Measurements from ENCODE around the gene EIF4EBP3.
A peak's percentile ranks its signal among the peaks of the same experiment; 100 is the strongest.

Gene EIF4EBP3

GRCh38 chr5:140567136-140567818, 19.8 kb downstream of the EIF4EBP3 start:
- Histone ChIP-seq H3K4me1 (ENCODE audit: control insufficient read depth, insufficient read depth, low read length) (peaks cover 13% of the 10 kb centered on the region), H3K36me3 (ENCODE audit: control insufficient read depth, insufficient read depth, low read length) (peaks cover 28% of the 10 kb centered on the region), H3K4me3 (ENCODE audit: low read depth, low read length) (no peak overlapping the region), H3K9ac (ENCODE audit: low read length) (no peak overlapping the region), H3K9me3 (ENCODE audit: control insufficient read depth, insufficient read depth, low read depth, low read length) (no peaks in the 10 kb centered on the region), H3K27ac (ENCODE audit: low read depth, low read length) (no peak overlapping the region), H3K27me3 (ENCODE audit: control insufficient read depth, insufficient read depth, low read length) (no peaks in the 10 kb centered on the region)

DNA sequence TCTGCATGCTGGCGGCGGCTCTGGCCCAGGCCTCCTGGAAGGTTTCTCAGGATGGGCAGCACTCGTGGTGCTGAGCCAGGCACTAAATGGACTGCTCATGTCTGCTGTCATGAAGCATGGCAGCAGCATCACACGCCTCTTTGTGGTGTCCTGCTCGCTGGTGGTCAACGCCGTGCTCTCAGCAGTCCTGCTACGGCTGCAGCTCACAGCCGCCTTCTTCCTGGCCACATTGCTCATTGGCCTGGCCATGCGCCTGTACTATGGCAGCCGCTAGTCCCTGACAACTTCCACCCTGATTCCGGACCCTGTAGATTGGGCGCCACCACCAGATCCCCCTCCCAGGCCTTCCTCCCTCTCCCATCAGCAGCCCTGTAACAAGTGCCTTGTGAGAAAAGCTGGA, 20.4 kb downstream of the EIF4EBP3 start:
- no peak overlapping the region for H3K9ac ChIP-seq (ENCODE audit: low read length)
- H3K4me3 ChIP-seq (ENCODE audit: low read depth, low read length), result no peak overlapping the region
- H3K4me1 ChIP-seq (ENCODE audit: control insufficient read depth, insufficient read depth, low read length), result peaks cover 13% of the 10 kb centered on the region
- no peaks in the 10 kb centered on the region for H3K27me3 ChIP-seq (ENCODE audit: control insufficient read depth, insufficient read depth, low read length)
- H3K9me3 ChIP-seq (ENCODE audit: control insufficient read depth, insufficient read depth, low read depth, low read length), result no peaks in the 10 kb centered on the region
- H3K36me3 ChIP-seq (ENCODE audit: control insufficient read depth, insufficient read depth, low read length), result peaks cover 28% of the 10 kb centered on the region
- H3K27ac ChIP-seq (ENCODE audit: low read depth, low read length), result no peak overlapping the region

- H3K27me3 ChIP-seq (ENCODE audit: control insufficient read depth, insufficient read depth, low read length), result no peaks in the 10 kb centered on the region
- H3K27ac ChIP-seq (ENCODE audit: low read depth, low read length), result no peak overlapping the region
- H3K4me3 ChIP-seq (ENCODE audit: low read depth, low read length), result no peak overlapping the region
- H3K9ac ChIP-seq (ENCODE audit: low read length), result no peak overlapping the region
- peaks cover 28% of the 10 kb centered on the region for H3K36me3 ChIP-seq (ENCODE audit: control insufficient read depth, insufficient read depth, low read length)
- peaks cover 9% of the 10 kb centered on the region for H3K4me1 ChIP-seq (ENCODE audit: control insufficient read depth, insufficient read depth, low read length)
- H3K9me3 ChIP-seq (ENCODE audit: control insufficient read depth, insufficient read depth, low read depth, low read length), result no peaks in the 10 kb centered on the region
Measured at GRCh38 chr5:140568443-140569063, 21.1 kb downstream of the EIF4EBP3 start.

- Histone ChIP-seq H3K9me3 (ENCODE audit: control insufficient read depth, insufficient read depth, low read depth, low read length) (no peaks in the 10 kb centered on the region), H3K36me3 (ENCODE audit: control insufficient read depth, insufficient read depth, low read length) (peaks cover 28% of the 10 kb centered on the region), H3K9ac (ENCODE audit: low read length) (no peak overlapping the region), H3K4me3 (ENCODE audit: low read depth, low read length) (no peak overlapping the region), H3K27ac (ENCODE audit: low read depth, low read length) (no peak overlapping the region), H3K4me1 (ENCODE audit: control insufficient read depth, insufficient read depth, low read length) (peaks cover 5% of the 10 kb centered on the region; the same call in 1 of the 2 replicates), H3K27me3 (ENCODE audit: control insufficient read depth, insufficient read depth, low read length) (no peaks in the 10 kb centered on the region)
Measured at GRCh38 chr5:140569197-140569596, 21.7 kb downstream of the EIF4EBP3 start.

DNA sequence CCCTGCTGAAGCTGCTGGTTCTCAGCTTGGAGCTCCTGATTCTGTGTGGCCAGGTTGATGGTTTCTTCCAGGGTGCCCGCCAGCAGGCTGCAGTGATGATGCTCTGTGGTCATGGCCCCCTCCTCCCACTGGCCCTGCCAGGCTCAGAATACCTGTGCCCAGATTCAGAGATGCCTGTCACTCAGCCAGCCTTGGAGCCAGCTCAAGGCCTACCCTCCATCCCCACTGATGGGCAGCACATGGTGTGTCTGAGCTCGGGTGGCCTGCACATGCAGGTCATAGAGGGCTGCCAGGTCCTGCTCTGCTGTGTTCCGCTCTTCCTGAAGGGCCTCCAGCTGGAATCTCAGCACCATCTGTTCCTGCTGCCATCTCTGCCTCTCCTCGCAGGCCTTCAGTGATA, 22.6 kb downstream of the EIF4EBP3 start:
- Histone ChIP-seq H3K36me3 (ENCODE audit: control insufficient read depth, insufficient read depth, low read length) (peaks cover 28% of the 10 kb centered on the region), H3K4me1 (ENCODE audit: control insufficient read depth, insufficient read depth, low read length) (peaks cover 5% of the 10 kb centered on the region; the same call in 1 of the 2 replicates), H3K27me3 (ENCODE audit: control insufficient read depth, insufficient read depth, low read length) (no peaks in the 10 kb centered on the region), H3K9ac (ENCODE audit: low read length) (no peak overlapping the region), H3K9me3 (ENCODE audit: control insufficient read depth, insufficient read depth, low read depth, low read length) (no peaks in the 10 kb centered on the region), H3K27ac (ENCODE audit: low read depth, low read length) (no peak overlapping the region), H3K4me3 (ENCODE audit: low read depth, low read length) (no peak overlapping the region)

DNA sequence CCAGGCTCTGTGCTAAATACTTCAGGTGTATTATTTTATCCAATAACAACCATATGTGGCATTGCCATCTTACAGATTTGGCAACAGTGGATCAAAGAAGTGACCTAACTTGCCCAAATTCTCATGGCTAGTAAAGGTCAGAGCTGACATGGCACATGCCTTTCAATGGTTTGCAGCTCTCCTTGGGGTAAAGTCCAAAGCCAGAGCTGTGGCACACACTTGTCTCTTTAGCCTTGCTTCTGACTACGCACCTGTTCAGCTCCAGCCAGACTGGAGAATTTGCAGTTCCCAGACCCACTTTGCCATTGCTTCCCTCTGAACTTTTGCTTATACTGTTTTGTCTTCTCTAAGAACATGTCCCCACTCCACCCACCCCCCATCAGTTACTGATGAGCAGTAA, 23.0 kb downstream of the EIF4EBP3 start:
- no peak overlapping the region for H3K9ac ChIP-seq (ENCODE audit: low read length)

DNA sequence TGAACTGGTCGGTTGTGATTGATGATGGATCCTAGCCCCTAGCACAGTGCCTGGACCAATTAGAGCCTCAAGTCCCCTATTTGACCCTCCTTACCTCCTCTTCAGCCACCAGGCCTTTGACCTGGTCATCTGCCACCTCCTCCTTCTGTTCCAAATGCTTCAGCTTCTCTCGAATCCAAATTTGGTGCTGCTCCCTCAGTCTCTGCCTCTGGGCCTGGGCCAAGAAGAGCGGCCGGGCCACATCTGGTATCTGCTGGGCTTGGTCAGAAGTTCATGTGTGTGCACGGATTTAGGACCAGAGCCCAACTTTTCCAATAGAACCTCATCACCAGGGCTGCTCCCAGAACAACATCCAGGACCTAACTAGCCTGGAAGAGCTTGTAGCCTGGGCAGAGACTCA, 23.6 kb downstream of the EIF4EBP3 start:
- no peak overlapping the region for H3K27ac ChIP-seq (ENCODE audit: low read depth, low read length)
- no peak overlapping the region for H3K4me3 ChIP-seq (ENCODE audit: low read depth, low read length)
- H3K27me3 ChIP-seq (ENCODE audit: control insufficient read depth, insufficient read depth, low read length), result no peaks in the 10 kb centered on the region
- no peaks in the 10 kb centered on the region for H3K9me3 ChIP-seq (ENCODE audit: control insufficient read depth, insufficient read depth, low read depth, low read length)
- peaks cover 24% of the 10 kb centered on the region for H3K36me3 ChIP-seq (ENCODE audit: control insufficient read depth, insufficient read depth, low read length)
- no peaks in the 10 kb centered on the region; the same call in 1 of the 2 replicates for H3K4me1 ChIP-seq (ENCODE audit: control insufficient read depth, insufficient read depth, low read length)
- no peak overlapping the region for H3K9ac ChIP-seq (ENCODE audit: low read length)

More for the DNA sequence above, 23.0 kb downstream of the EIF4EBP3 start:
- H3K27ac ChIP-seq (ENCODE audit: low read depth, low read length), result no peak overlapping the region
- H3K27me3 ChIP-seq (ENCODE audit: control insufficient read depth, insufficient read depth, low read length), result no peaks in the 10 kb centered on the region
- peaks cover under 1% of the 10 kb centered on the region; the same call in 1 of the 2 replicates for H3K4me1 ChIP-seq (ENCODE audit: control insufficient read depth, insufficient read depth, low read length)
- no peak overlapping the region for H3K4me3 ChIP-seq (ENCODE audit: low read depth, low read length)
- H3K9me3 ChIP-seq (ENCODE audit: control insufficient read depth, insufficient read depth, low read depth, low read length), result no peaks in the 10 kb centered on the region
- H3K36me3 ChIP-seq (ENCODE audit: control insufficient read depth, insufficient read depth, low read length), result peaks cover 28% of the 10 kb centered on the region

- H3K27ac ChIP-seq (ENCODE audit: low read depth, low read length), result no peak overlapping the region
- H3K4me1 ChIP-seq (ENCODE audit: control insufficient read depth, insufficient read depth, low read length), result no peaks in the 10 kb centered on the region; the same call in 1 of the 2 replicates
- H3K9me3 ChIP-seq (ENCODE audit: control insufficient read depth, insufficient read depth, low read depth, low read length), result no peaks in the 10 kb centered on the region
Measured at GRCh38 chr5:140573683-140574082, 26.2 kb downstream of the EIF4EBP3 start.

DNA sequence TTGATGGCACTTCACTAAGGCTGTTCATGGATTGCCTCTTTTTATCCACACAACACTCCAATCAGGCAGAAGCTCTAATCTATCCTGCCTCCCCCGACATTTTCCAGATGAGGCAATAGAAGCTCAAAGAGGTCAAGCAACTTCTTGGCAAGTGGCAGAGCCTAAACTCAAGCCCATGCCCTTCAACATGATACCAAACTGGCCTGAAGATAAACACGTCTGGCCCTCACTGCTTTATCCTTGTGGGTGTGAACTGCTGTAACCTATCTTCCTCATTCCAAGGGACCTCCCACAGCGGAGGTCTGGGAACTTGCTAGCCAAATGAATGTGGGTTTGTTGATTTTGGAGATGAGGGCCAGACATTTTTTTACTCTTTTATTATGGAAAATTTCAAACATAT, 26.7 kb downstream of the EIF4EBP3 start:
- Histone ChIP-seq H3K9ac (ENCODE audit: low read length) (no peak overlapping the region), H3K27me3 (ENCODE audit: control insufficient read depth, insufficient read depth, low read length) (no peaks in the 10 kb centered on the region), H3K27ac (ENCODE audit: low read depth, low read length) (no peak overlapping the region), H3K4me1 (ENCODE audit: control insufficient read depth, insufficient read depth, low read length) (no peaks in the 10 kb centered on the region; the same call in 1 of the 2 replicates), H3K4me3 (ENCODE audit: low read depth, low read length) (no peak overlapping the region), H3K9me3 (ENCODE audit: control insufficient read depth, insufficient read depth, low read depth, low read length) (no peaks in the 10 kb centered on the region), H3K36me3 (ENCODE audit: control insufficient read depth, insufficient read depth, low read length) (no peaks in the 10 kb centered on the region)

More at GRCh38 chr5:140573683-140574082, 26.2 kb downstream of the EIF4EBP3 start:
- H3K27me3 ChIP-seq (ENCODE audit: control insufficient read depth, insufficient read depth, low read length), result no peaks in the 10 kb centered on the region
- no peaks in the 10 kb centered on the region for H3K36me3 ChIP-seq (ENCODE audit: control insufficient read depth, insufficient read depth, low read length)
- no peak overlapping the region for H3K9ac ChIP-seq (ENCODE audit: low read length)
- no peak overlapping the region for H3K4me3 ChIP-seq (ENCODE audit: low read depth, low read length)

DNA sequence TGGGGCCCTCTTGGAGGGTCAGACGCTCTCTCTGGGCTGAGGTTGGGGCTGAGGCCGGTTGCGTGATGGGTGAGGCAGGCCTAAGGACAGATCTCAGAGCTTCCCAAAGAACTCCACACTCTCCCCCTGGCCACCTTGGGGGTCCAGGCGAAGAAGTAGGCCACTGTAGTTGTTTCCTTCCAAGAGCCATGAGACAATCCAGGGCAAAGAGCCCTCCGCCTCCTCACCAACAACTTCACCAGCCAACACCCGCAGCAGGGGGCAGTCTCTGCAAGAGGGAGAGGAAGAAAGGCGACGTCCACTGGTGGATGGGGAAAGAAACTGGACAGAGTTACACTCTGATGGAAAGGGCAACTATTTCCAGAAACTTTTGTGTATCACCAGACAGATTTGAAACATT, 27.8 kb downstream of the EIF4EBP3 start:
- Histone ChIP-seq H3K4me3 (ENCODE audit: low read depth, low read length) (no peak overlapping the region), H3K9ac (ENCODE audit: low read length) (no peak overlapping the region), H3K36me3 (ENCODE audit: control insufficient read depth, insufficient read depth, low read length) (no peaks in the 10 kb centered on the region), H3K9me3 (ENCODE audit: control insufficient read depth, insufficient read depth, low read depth, low read length) (no peaks in the 10 kb centered on the region), H3K4me1 (ENCODE audit: control insufficient read depth, insufficient read depth, low read length) (no peaks in the 10 kb centered on the region; the same call in 1 of the 2 replicates), H3K27me3 (ENCODE audit: control insufficient read depth, insufficient read depth, low read length) (no peaks in the 10 kb centered on the region), H3K27ac (ENCODE audit: low read depth, low read length) (no peak overlapping the region)

DNA sequence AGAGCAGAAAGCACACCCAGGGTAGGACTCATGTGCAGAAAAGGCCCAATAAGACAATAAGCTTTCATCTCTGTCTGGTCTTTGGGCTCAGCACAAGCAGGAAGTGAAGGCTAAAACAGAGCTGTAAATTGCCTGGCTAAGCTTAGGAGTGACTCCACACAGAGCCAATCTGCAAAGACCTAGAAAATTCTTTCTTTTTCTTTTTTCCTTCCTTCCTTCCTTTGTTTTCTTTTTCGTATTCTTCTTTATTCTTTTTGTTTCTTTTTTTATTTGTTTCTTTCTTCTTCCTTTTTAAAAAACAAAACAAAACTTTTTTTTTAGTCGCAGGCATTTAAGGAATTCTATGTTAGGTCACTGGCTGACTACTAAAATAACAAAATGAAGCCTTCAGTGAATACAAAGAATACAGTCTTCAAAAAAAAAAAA, 29.3 kb downstream of the EIF4EBP3 start:
- Histone ChIP-seq H3K9me3 (ENCODE audit: control insufficient read depth, insufficient read depth, low read depth, low read length) (no peaks in the 10 kb centered on the region), H3K9ac (ENCODE audit: low read length) (peak overlapping the region; percentile 30), H3K4me1 (ENCODE audit: control insufficient read depth, insufficient read depth, low read length) (no peaks in the 10 kb centered on the region; the same call in 1 of the 2 replicates), H3K36me3 (ENCODE audit: control insufficient read depth, insufficient read depth, low read length) (no peaks in the 10 kb centered on the region), H3K27me3 (ENCODE audit: control insufficient read depth, insufficient read depth, low read length) (no peaks in the 10 kb centered on the region), H3K4me3 (ENCODE audit: low read depth, low read length) (no peak overlapping the region), H3K27ac (ENCODE audit: low read depth, low read length) (no peak overlapping the region; the same call in 1 of the 2 replicates)

All from HUES6 (cell line).